H1 (cell line): Measurements from ENCODE around the gene ATM. TPM values are rescaled to one million over a fixed set of nuclear protein-coding genes. Genes with fewer than 3 reads are reported as not detected.

Source experiments
- CTCF ChIA-PET: fragments of 300-600 bp; sonication (Branson Sonifier 250); formaldehyde crosslinking; loops from one replicate; lab custom pipeline; 2021; ENCODE audit not compliant: partially characterized antibody; lab: Charles Lee
- POLR2A ChIA-PET: fragments of 300-600 bp; sonication (Branson Sonifier 250); formaldehyde crosslinking; loops from one replicate; lab custom pipeline; 2021; ENCODE audit warnings: inconsistent platforms; ENCODE audit not compliant: partially characterized antibody; lab: Charles Lee
- DNase-seq, 2 experiments: peaks; one replicate each; pipeline versions ENCODE4 v3.0.0 to v3.0.0-alpha.2; 2010 to 2022; ENCODE audit warnings: low spot score in 2 of 2, low read depth in 1 of 2, mixed read lengths in 1 of 2
- FAIRE-seq: peaks from 2 replicates; lab custom pipeline; 2011; peaks lifted over from hg19 to GRCh38; lab: Jason Lieb, UNC
- H2AFZ ChIP-seq: 2 replicates; pipeline ENCODE4 v1.8.1; 2012; ENCODE audit warnings: low read length, inconsistent platforms
- H2AK5ac ChIP-seq: 2 replicates; pipeline ENCODE4 v1.6.1; 2013; ENCODE audit warnings: low read depth, low read length
- H2BK120ac ChIP-seq: replicated peaks from 2 replicates; pipeline ENCODE3; 2013; ENCODE audit warnings: low read depth, low read length, inconsistent platforms
- H2BK12ac ChIP-seq: 2 replicates; pipeline ENCODE4 v1.6.1; 2013; ENCODE audit warnings: low read depth, low read length
- H2BK15ac ChIP-seq: 2 replicates; pipeline ENCODE4 v1.6.1; 2013; ENCODE audit warnings: low read length
- H2BK20ac ChIP-seq: 2 replicates; pipeline ENCODE4 v1.6.1; 2013; ENCODE audit warnings: low read length
- H2BK5ac ChIP-seq: 2 replicates; pipeline ENCODE4 v1.6.1; 2013; ENCODE audit warnings: low read depth, low read length
- H3K14ac ChIP-seq: 2 replicates; pipeline ENCODE4 v1.6.1; 2013; ENCODE audit warnings: inconsistent platforms; ENCODE audit not compliant: insufficient read length
- H3K18ac ChIP-seq: 2 replicates; pipeline ENCODE4 v1.6.1; 2013; ENCODE audit warnings: low read length; ENCODE audit errors: extremely low read depth
- H3K23ac ChIP-seq: 2 replicates; pipeline ENCODE4 v1.6.1; 2013; ENCODE audit warnings: inconsistent platforms; ENCODE audit not compliant: insufficient read length
- H3K23me2 ChIP-seq: 2 replicates; pipeline ENCODE4 v1.6.1; 2013; ENCODE audit warnings: low read depth, low read length
- H3K27ac ChIP-seq: 2 replicates; pipeline ENCODE4 v1.6.1; 2011; ENCODE audit warnings: low read depth, low read length, inconsistent platforms
- H3K27me3 ChIP-seq, 4 experiments: replicated peaks in 1 of 4; 1 replicate in 1 of 4; 2 replicates in 3 of 4; pipeline versions ENCODE4 v1.6.1 to v1.8.1; 2011 to 2013; ENCODE audit warnings: low read length in 3 of 4, mild to moderate bottlenecking in 3 of 4, inconsistent platforms in 2 of 4, mixed read lengths in 2 of 4, moderate library complexity in 1 of 4; ENCODE audit not compliant: control insufficient read depth in 3 of 4, insufficient read depth in 3 of 4; ENCODE audit errors: extremely low read depth in 1 of 4
- H3K36me3 ChIP-seq, 4 experiments: 2 replicates each; pipeline versions ENCODE4 v1.6.1 to v1.8.1; 2011 to 2013; ENCODE audit warnings: mild to moderate bottlenecking in 4 of 4, low read length in 3 of 4, moderate library complexity in 2 of 4, control low read depth in 1 of 4, inconsistent platforms in 1 of 4; ENCODE audit not compliant: insufficient read depth in 4 of 4, control insufficient read depth in 2 of 4
- H3K4ac ChIP-seq: replicated peaks from 2 replicates; pipeline ENCODE3; 2013; ENCODE audit warnings: low read length, low read depth, mixed read lengths, inconsistent platforms; ENCODE audit not compliant: insufficient read length
- H3K4me1 ChIP-seq, 4 experiments: replicated peaks in 1 of 4; 1 replicate in 1 of 4; 2 replicates in 3 of 4; pipeline versions ENCODE4 v1.6.1 to v1.8.1; 2011 to 2013; ENCODE audit warnings: low read length in 3 of 4, inconsistent platforms in 2 of 4, mixed read lengths in 1 of 4; ENCODE audit not compliant: insufficient read depth in 4 of 4, control insufficient read depth in 3 of 4
- H3K4me2 ChIP-seq, 2 experiments: 2 replicates each; pipeline versions ENCODE4 v1.6.1 to v1.8.1; 2011 to 2013; ENCODE audit warnings: low read depth in 2 of 2, low read length in 2 of 2, control low read depth in 1 of 2, inconsistent platforms in 1 of 2, mild to moderate bottlenecking in 1 of 2; ENCODE audit not compliant: insufficient read depth in 1 of 2
- H3K4me3 ChIP-seq, 4 experiments: fragments of 200-600, 300-600 bp in 1 of 4; sonication (generic), shearing (Covaris generic), sonication (Bioruptor Twin) in 1 of 4; 2 replicates each; pipeline versions ENCODE4 v1.5.1 to v1.8.1; 2011 to 2016; ENCODE audit warnings: low read length in 4 of 4, low read depth in 3 of 4, control low read depth in 2 of 4, inconsistent platforms in 2 of 4, mild to moderate bottlenecking in 2 of 4, mixed read lengths in 1 of 4, moderate library complexity in 1 of 4; ENCODE audit not compliant: insufficient read depth in 2 of 4; ENCODE audit errors: extremely low read depth in 1 of 4
- H3K56ac ChIP-seq: replicated peaks from 2 replicates; pipeline ENCODE3; 2013; ENCODE audit warnings: low read depth, mild to moderate bottlenecking, mixed read lengths, low read length, inconsistent platforms; ENCODE audit not compliant: insufficient read length
- H3K79me1 ChIP-seq: 2 replicates; pipeline ENCODE4 v1.6.1; 2013; ENCODE audit warnings: low read depth, low read length, control low read depth
- H3K79me2 ChIP-seq, 2 experiments: 2 replicates each; pipeline versions ENCODE4 v1.6.1 to v1.8.1; 2012 to 2013; ENCODE audit warnings: low read length in 2 of 2, mild to moderate bottlenecking in 2 of 2, inconsistent platforms in 1 of 2; ENCODE audit not compliant: insufficient read depth in 2 of 2, control insufficient read depth in 1 of 2
- H3K9ac ChIP-seq, 4 experiments: replicated peaks in 1 of 4; 1 replicate in 1 of 4; 2 replicates in 3 of 4; pipeline versions ENCODE4 v1.6.1 to v1.8.1; 2011 to 2013; ENCODE audit warnings: low read depth in 3 of 4, low read length in 3 of 4, control low read depth in 2 of 4, mild to moderate bottlenecking in 2 of 4, moderate library complexity in 2 of 4, inconsistent platforms in 1 of 4; ENCODE audit errors: extremely low read depth in 1 of 4
- H3K9me3 ChIP-seq, 2 experiments: 2 replicates each; pipeline versions ENCODE4 v1.6.1 to v1.8.1; 2012 to 2013; ENCODE audit warnings: mild to moderate bottlenecking in 2 of 2, moderate library complexity in 2 of 2, control low read depth in 1 of 2, inconsistent platforms in 1 of 2, low read depth in 1 of 2, low read length in 1 of 2, mixed read lengths in 1 of 2; ENCODE audit not compliant: insufficient read depth in 2 of 2
- H4K20me1 ChIP-seq, 2 experiments: replicated peaks in 1 of 2; 2 replicates each; pipeline versions ENCODE3 to v1.8.1; 2011 to 2013; ENCODE audit warnings: inconsistent platforms in 2 of 2, low read length in 2 of 2, mild to moderate bottlenecking in 1 of 2; ENCODE audit not compliant: insufficient read depth in 2 of 2, control insufficient read depth in 1 of 2
- H4K5ac ChIP-seq: 2 replicates; pipeline ENCODE4 v1.6.1; 2013; ENCODE audit warnings: low read length, low read depth, mixed read lengths, inconsistent platforms; ENCODE audit not compliant: insufficient read length
- H4K8ac ChIP-seq: 2 replicates; pipeline ENCODE4 v1.8.0; 2013; ENCODE audit warnings: mild to moderate bottlenecking, moderate library complexity, low read length, inconsistent platforms; ENCODE audit not compliant: insufficient read depth; ENCODE audit errors: extremely low read depth
- H4K91ac ChIP-seq: replicated peaks from 2 replicates; pipeline ENCODE3; 2013; ENCODE audit warnings: low read length, mixed read lengths, inconsistent platforms; ENCODE audit not compliant: insufficient read length
- ASH2L ChIP-seq: fragments of 200-600, 300-600 bp; sonication (generic); IDR thresholded peaks from one replicate; pipeline ENCODE4 v1.7.1; 2017; ENCODE audit warnings: low read length
- ATF2 ChIP-seq: IDR thresholded peaks from 2 replicates; pipeline ENCODE4 v1.6.1; 2012; ENCODE audit warnings: low read length, inconsistent platforms
- ATF3 ChIP-seq: IDR thresholded peaks from 2 replicates; pipeline ENCODE4 v1.6.1; 2011; ENCODE audit warnings: low read depth, mild to moderate bottlenecking, low read length; ENCODE audit not compliant: insufficient read depth
- CBX8 ChIP-seq: fragments of 300-800, 300-1000 bp; sonication (generic); IDR thresholded peaks from 2 replicates; pipeline ENCODE4 v1.7.1; 2016; ENCODE audit warnings: low read depth, low read length, borderline replicate concordance
- E2F6 ChIP-seq: IDR thresholded peaks from 2 replicates; pipeline ENCODE4 v1.6.1; 2012; ENCODE audit warnings: inconsistent platforms
- HDAC2 ChIP-seq, 2 experiments: fragments of 300-600 bp in 1 of 2; sonication (generic) in 1 of 2; IDR thresholded peaks; 2 replicates each; pipeline ENCODE4 v1.6.1; 2011 to 2012; ENCODE audit warnings: low read depth in 2 of 2, low read length in 2 of 2, mild to moderate bottlenecking in 2 of 2, moderate library complexity in 2 of 2, borderline replicate concordance in 1 of 2, inconsistent platforms in 1 of 2
- KDM4A ChIP-seq: IDR thresholded peaks from one replicate; pipeline ENCODE4 v1.7.1; 2012; ENCODE audit warnings: low read depth, mild to moderate bottlenecking, moderate library complexity, low read length, inconsistent platforms; ENCODE audit not compliant: severe bottlenecking
- POU5F1 ChIP-seq: IDR thresholded peaks from 2 replicates; pipeline ENCODE4 v1.6.1; 2011; ENCODE audit warnings: low read depth, mild to moderate bottlenecking, low read length, moderate library complexity
- SP1 ChIP-seq: IDR thresholded peaks from 2 replicates; pipeline ENCODE4 v1.6.1; 2011; ENCODE audit warnings: low read depth, low read length
- TAF1 ChIP-seq: IDR thresholded peaks from 2 replicates; pipeline ENCODE4 v1.6.1; 2011; ENCODE audit warnings: mild to moderate bottlenecking, low read depth, low read length
- WGBS, 2 experiments: shearing (Covaris generic) in 1 of 2; methylation state at CpG; one replicate each; pipeline versions ENCODE4 v1.1.6 to v1.1.7; 2013 to 2015; ENCODE audit warnings: low lambda C conversion rate in 2 of 2, mixed read lengths in 2 of 2, inconsistent platforms in 1 of 2, low coverage in 1 of 2, missing lambda C conversion rate in 1 of 2; ENCODE audit not compliant: insufficient replicate concordance in 2 of 2, insufficient coverage in 1 of 2, insufficient read length in 1 of 2; ENCODE audit errors: extremely low coverage in 1 of 2, missing lambda C conversion rate in 1 of 2; 5-methylcytosine and 5-hydroxymethylcytosine counted together
- polyA plus RNA-seq, 7 experiments: library from polyadenylated mRNA; depleted of rRNA in 3 of 7; stranded (reverse) in 5 of 7; unstranded in 2 of 7; fragments of >200 nt in 5 of 7; fragments of 200-250 nt in 2 of 7; gene quantifications; 1 replicate in 5 of 7; 2 replicates in 1 of 7; 4 replicates in 1 of 7; pipeline versions ENCODE4 v1.2.1 to v1.2.3, GENCODE V29; 2011 to 2013; ENCODE audit warnings: missing spikeins in 2 of 7, mixed read lengths in 2 of 7
- total RNA-seq: library from RNA; stranded (reverse); fragmentation: NEBNext Ultra II Directional; extraction: Animal tissue kit (Norgen Biotek cat#: 25700); gene quantifications from 2 replicates; pipeline ENCODE4 v1.2.1, GENCODE V29; 2021

Gene ATM
- total and polyA plus RNA-seq, 2 of the 8 experiments (the other 6 are each of a cell fraction or from before 2014, with no cell fraction given): 14.9 to 55.4 TPM

- no peak for TF ChIP-seq POU5F1
- no peak for TF ChIP-seq SP1
- TF ChIP-seq E2F6: no peak
- no peak for TF ChIP-seq TAF1
- no peak for TF ChIP-seq HDAC2 (IDR thresholded peaks at IDR 0.05; ENCODE audit: borderline replicate concordance in 1 of 2, low read depth in 2 of 2, low read length in 2 of 2)
- TF ChIP-seq KDM4A: no peak
- no peak for TF ChIP-seq CBX8
- no peak for TF ChIP-seq ATF3
- TF ChIP-seq ATF2: no peak
- TF ChIP-seq ASH2L: no peak
- H4K8ac ChIP-seq: no peak overlapping the region
- H2BK15ac ChIP-seq: no peak overlapping the region
- FAIRE-seq (no peak), DNase-seq (no peak)
- no peak overlapping the region for H2BK5ac ChIP-seq
- no peak overlapping the region for H4K91ac ChIP-seq
- CTCF ChIA-PET: interaction anchor here (1.0 kb wide), 1 partner anchor 312 kb away, joined by 3 read pairs; no protein-coding TSS in a partner anchor
- H2BK12ac ChIP-seq: no peak overlapping the region
- H2BK20ac ChIP-seq: no peak overlapping the region
- no peak overlapping the region for H2BK120ac ChIP-seq
- no peak overlapping the region for H3K18ac ChIP-seq
- no peak overlapping the region for H3K4me2 ChIP-seq
- H3K36me3 ChIP-seq: peaks cover 0 to 6% (median 3%) of the 10 kb centered on the region in 4 experiments; a peak in 2 of 8 replicates
- no peaks in the 10 kb centered on the region for H3K79me1 ChIP-seq
- no peak overlapping the region for H3K23ac ChIP-seq
- no peak overlapping the region for H3K27ac ChIP-seq
- no peak overlapping the region for H3K9ac ChIP-seq
- no peaks in the 10 kb centered on the region; the same call in 1 of the 2 replicates for H3K23me2 ChIP-seq
- H3K9me3 ChIP-seq: no peaks in the 10 kb centered on the region
- H4K5ac ChIP-seq: no peak overlapping the region
- no peak overlapping the region for H3K4ac ChIP-seq
- no peak overlapping the region for H2AK5ac ChIP-seq
- no peak overlapping the region for H3K56ac ChIP-seq
- H3K14ac ChIP-seq: no peak overlapping the region
- peaks cover 0 to 6% (median 0%) of the 10 kb centered on the region in 4 experiments; a peak in 1 of 7 replicates for H3K4me1 ChIP-seq
- POLR2A ChIA-PET: no interaction called here
- H3K27me3 ChIP-seq: no peaks in the 10 kb centered on the region
- H3K79me2 ChIP-seq: no peaks in the 10 kb centered on the region
- 92% methylated on average over 2 of the region's 2 CpGs; no CpG with 5 or more reads in 1 of the 2 experiments for WGBS, 2 experiments
- no peak overlapping the region for H2AFZ ChIP-seq
- H3K4me3 ChIP-seq: no peak overlapping the region
- H4K20me1 ChIP-seq: no peaks in the 10 kb centered on the region
Measured at GRCh38 chr11:108343714-108344113, 120.8 kb downstream of the ATM start.
